GM04504 (cell line): Measurements from ENCODE around the gene SLC34A3.
"Not testable (repeated sequence)": the region's sequence is repeated elsewhere in the genome, so short reads cannot be mapped to it uniquely, and the experiment has no call there.

Experiments
- DNase-seq: peaks from one replicate; pipeline ENCODE4 v3.0.0-alpha.2; 2012; ENCODE audit warnings: low read depth

SLC34A3 gene

DNA sequence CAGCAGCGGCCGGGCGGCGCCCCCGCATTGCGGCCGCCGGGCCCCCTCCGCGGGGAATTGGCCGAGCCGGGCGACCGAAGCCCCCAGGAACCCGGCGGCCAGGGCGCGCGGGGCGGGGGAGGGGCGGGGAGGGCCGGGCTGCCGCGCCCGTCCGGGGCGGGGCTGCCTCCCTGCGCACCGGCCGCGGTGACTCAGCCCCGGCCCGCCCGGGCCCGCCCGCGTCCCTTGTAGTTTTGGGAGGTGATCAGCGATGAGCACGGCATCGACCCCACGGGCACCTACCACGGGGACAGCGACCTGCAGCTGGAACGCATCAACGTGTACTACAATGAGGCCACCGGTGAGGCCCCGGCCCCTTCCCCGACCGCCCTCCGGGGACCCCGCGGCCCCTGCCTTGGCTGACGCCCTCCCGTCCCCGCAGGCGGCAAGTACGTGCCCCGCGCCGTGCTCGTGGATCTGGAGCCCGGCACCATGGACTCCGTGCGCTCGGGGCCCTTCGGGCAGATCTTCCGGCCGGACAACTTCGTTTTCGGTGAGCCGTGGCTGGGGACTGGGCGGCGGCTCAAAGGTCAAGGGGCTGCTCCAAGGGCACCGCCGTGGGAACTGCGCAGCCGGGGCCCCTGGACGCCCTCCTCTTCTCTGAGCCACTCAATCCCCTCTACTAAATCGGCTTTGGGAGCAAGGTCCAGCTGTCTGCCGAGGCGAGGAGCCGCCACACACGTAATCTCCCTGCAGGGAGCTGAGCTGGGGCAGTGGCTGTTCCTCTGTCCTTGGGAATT is 11.0 kb downstream of the SLC34A3 start:
- DNase-seq: no peak

DNA sequence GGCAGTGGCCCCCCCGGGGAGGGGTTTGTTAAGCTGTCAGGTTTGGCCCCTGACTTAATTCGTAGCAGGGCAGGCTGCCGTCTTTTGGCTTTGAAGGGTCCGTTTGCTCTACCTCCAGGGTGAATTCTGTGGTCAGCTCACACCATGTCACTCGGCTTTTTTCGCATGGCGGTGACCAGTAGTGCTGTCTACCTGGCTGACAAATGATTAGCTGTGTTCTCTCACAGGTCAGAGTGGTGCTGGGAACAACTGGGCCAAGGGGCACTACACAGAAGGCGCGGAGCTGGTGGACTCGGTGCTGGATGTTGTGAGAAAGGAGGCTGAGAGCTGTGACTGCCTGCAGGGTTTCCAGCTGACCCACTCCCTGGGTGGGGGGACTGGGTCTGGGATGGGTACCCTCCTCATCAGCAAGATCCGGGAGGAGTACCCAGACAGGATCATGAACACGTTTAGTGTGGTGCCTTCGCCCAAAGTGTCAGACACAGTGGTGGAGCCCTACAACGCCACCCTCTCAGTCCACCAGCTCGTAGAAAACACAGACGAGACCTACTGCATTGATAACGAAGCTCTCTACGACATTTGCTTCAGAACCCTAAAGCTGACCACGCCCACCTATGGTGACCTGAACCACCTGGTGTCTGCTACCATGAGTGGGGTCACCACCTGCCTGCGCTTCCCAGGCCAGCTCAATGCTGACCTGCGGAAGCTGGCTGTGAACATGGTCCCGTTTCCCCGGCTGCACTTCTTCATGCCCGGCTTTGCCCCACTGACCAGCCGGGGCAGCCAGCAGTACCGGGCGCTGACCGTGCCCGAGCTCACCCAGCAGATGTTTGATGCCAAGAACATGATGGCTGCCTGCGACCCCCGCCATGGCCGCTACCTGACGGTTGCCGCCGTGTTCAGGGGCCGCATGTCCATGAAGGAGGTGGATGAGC is 11.8 kb downstream of the SLC34A3 start:
- DNase-seq: no peak

DNA sequence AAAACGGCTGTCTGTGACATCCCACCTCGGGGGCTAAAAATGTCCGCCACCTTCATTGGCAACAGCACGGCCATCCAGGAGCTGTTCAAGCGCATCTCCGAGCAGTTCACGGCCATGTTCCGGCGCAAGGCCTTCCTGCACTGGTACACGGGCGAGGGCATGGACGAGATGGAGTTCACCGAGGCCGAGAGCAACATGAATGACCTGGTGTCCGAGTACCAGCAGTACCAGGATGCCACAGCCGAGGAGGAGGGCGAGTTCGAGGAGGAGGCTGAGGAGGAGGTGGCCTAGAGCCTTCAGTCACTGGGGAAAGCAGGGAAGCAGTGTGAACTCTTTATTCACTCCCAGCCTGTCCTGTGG is 12.5 kb downstream of the SLC34A3 start:
- not testable (repeated sequence) for DNase-seq

DNA sequence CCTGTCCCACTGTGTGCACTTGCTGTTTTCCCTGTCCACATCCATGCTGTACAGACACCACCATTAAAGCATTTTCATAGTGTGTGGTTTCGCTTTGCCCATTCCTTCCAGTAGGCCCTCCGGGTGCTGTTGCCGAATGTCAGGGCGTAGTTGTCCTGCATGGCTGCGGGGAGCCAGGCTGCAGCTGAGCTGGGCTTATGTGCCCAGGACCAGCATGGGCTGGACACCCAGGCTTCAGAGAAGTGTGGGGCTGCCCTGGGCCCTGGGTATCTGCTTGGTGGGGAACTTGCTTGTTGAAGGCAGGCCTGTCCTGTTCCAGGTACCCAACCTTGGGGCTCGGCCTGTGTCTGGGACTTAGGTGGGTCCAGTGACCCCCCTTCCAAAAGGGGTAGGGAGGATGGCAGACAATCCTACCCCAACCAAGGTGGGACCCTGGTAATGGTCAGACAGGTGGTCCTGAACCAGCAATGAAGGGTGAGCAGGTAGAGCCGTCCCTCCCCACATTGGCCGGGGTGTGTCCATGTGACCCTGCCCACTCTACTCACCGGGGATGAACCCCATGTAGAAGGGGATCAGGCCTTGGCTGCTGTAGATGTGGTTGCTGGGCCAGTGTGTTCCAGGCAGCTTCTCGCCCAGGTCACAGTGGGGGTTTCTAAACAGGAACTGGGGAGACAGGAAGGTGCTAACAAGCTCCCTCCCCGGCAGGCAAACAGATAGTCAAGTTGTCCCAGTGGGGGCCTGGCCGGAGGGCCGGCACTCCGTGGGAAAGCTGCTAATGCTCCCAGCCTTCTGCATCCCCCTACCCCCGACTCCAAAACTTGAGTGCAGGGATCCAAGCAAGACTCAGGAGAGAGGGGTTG is 13.2 kb downstream of the SLC34A3 start:
- no peak for DNase-seq

DNA sequence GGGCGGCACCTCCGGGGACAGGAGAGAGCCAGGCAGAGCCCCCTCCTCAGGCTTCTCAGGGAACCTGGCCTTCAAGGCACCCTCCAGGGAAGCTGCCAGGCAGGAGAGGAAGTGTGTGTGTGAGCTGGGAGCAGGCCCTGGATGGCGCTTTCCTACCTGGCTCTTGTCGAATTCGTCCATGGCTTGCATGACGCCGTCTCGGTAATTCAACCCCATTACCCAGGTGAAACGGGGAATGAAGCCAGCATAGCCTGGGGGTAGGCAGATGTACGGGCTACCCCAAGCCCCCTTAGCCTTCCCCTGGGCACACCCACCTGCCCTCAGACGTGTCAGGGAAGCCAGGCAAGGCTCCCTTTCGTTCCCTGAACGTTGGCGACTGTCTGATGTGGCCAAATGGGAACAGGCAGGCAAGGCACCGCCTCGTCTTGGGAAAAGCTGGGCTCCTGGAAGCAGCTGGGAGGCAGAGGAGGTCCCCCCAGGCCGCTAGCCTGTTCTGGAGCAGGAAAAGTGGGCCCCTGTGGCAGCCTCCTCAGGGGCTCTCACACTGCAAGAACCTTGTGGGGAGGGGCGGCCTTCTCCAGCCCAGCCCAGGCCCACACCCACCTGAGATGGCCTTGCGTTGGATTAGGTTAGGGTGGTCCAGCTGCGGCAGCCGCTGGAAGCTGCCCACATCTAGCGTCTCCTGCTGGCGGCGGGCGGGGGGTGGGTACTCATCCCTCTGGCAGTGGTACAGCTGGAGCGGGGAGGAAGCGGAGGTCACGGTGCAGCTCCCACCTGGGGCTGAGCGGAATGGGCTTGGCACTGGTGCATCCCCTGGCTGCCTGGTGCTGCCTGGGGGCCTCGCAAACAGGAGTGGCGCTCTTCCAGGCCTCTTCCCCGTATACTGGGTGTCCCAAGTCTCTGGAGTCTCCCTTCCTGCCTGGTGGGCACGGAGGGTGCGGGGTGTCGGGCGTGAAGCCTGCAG is 14.1 kb downstream of the SLC34A3 start:
- no peak for DNase-seq

DNA sequence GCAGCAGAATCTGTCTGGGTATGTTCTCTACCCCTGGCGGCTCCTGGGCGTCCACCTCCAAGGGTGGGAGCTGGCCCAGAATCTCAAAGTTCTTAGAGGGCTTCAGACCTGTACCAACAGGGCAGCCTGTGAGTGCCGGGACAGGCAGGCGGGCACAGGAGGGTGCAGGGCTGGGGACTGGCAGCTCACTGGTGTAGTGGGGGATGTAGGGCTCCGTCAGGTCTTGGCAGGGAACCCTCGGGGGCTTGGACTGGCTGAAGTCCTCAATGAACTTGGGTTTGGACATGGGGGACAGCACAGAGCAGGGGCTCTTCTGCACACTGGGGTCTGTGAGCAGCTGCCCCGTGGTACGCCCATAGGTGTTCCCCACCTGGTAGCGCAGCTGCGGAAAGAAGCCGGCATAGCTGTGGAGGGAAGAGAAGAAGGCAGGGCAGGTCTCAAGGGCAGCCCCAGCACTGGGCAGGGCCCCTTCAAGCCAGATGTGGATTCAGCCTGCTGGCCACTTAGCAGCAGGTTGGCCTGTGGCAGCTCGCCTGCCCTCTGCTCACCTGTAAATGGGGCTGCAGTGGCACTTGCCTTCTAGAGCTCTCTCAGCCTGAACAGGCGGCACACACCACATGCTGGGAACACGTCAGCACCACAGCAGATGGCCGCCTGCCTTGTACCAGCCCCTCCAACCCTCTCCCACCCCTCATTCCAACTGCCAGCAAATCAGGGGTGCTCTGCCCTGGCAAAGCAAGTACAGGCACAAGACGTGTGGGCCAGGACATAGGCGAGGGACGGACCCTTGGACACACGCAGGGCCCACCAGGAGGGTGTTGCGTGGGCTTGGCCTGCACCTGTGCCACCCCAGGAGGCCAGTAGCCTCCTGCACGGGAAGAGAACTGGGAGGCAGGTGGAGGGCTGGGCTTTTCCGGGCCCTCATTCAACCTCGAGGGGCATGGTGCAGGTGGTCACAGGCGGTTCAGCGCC is 15.0 kb downstream of the SLC34A3 start:
- DNase-seq: no peak

DNA sequence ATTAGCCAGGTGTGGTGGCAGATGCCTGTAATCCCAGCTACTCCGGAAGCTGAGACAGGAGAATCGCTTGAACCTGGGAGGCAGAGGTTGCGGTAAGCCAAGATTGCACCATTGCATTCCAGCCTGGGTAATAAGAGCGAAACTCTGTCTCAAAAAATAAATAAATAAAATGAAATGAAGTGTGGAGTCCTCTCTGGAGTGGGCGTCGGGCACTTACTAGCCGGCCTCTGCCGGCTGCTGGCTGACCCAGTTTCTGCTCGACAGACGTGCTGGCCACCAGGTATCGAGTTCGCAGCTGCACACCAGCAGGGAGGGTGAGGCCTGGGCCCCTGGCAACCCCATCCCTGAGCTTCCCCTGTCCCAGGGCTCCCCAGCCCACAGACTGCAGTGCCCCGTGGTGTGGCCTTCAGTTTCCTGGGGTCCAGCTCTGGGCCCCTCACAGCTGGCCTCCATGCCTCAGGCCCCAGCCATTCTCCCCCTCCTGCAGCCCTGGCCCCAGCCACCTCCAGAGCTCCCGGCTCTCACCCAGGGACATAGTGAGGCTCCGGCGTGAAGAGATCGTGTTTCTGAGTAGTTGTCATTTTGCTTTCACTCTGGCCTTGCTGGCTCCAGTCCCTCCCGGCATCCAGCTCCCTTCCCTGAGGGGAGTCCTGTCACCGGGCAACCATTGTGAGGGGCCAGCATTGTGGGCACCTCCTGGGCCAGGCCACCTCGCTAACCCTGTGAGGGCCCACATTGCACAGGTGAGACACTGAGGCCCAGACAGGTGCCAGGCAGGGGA is 16.6 kb downstream of the SLC34A3 start:
- no peak for DNase-seq

DNA sequence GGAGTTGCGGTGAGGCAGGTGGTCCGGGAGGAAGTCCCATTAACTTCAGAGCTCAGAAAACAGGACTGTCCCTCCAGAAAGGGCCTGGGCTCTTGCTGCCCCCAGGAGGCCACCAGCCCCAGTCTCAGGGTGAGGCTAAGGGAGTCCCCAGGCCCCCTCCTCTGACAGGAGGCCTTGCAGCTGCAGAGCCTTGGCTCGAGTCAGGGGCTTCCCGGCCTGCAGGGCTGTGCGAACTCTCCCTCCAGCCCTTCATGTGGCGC is 17.1 kb downstream of the SLC34A3 start:
- DNase-seq: no peak

DNA sequence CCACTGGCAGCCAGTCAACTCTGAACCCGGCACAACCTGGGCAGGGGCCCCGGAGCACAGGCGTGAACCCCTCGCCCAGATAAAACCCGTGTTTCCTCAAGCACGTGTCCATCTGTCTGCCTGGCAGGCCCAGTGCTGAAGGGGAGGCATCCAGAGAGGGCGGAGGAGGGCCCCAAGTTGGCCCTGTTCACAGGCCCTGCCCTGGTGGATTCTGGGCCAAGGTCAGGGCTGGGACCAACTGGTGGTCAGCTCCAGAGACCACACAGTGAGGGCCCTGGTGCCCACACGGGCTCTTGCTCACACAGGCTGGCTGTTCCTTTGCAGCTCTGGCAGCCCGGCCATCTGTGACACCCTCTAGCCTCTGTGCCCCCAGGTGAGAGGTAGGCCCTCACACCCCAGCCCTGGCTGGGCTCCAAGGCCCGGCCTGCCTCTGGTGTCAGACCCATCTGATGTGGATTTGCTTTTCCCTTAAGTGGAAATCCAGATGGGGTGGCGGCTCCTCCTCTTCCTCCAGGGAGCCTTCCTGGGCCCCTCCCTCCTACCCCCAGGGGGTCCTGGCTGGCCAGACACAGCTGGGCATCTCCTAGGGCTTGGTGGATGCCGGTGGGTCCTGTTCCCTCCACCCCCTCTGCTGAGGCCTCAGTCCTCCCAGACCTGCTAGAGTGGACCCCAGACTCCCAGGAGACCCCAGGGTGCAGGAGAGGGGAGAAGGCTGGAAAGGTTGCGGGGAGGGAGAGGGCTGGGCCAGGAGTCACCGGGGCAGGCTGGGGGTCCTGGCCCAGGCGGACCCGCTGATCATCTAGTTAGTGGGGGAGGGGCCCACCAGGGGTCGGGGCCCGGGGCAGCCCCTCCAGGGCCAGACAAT is 19.9 kb downstream of the SLC34A3 start:
- DNase-seq: no peak

DNA sequence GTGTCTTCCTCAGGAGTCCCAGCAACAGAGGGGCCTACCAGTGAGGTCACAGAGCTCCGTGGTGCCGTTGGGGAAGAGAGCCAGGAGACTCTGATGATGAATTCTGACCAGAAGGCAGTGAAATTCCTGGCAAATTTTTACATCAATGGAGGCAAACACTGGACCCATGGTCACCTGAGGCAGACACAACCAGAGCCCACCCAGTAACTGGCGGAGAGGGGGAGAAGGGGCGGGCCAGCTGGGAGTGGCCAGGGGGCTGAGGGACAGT is 20.4 kb downstream of the SLC34A3 start, which contains the start of gene STPG3:
TSS of gene STPG3 (plus strand) at position 93 of the 268 bp plus-strand sequence. CDS start at position 94, 1 bp downstream.
- no peak for DNase-seq

DNA sequence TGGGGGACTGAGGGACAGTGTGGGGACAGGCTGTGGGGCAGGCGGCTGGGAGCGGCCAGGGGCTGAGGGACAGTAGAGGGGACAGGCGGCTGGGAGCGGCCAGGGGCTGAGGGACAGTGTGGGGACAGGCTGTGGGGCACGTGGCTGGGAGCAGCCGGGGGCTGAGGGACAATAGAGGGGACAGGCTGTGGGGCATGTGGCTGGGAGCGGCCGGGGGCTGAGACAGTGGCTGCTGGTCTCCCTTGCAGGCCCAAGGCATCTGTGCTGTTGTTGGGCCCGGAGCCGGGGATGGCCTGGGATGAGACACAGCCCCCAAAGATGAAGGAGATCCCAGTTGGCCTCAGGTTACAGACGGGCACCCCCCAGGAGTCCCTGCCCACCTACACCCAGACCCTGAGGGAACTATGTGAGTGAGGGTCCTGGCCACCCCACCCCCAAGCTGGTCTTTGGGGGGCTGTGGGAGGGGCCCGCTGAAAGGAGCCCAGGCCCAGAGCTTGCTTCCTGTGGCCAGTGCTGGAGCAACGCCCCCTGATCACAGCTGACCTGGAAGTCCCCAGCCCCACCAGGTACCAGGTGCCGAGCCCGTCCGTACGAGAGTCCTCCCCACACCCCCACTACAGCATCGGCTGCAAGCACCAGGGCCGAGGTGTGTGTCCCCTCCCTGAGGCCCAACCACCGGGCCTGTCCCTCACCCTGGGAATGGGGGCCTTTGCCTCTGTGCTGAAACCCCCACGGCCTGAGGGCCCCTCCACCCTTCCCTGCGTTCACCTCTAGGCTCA is 21.0 kb downstream of the SLC34A3 start:
- no peak for DNase-seq

DNA sequence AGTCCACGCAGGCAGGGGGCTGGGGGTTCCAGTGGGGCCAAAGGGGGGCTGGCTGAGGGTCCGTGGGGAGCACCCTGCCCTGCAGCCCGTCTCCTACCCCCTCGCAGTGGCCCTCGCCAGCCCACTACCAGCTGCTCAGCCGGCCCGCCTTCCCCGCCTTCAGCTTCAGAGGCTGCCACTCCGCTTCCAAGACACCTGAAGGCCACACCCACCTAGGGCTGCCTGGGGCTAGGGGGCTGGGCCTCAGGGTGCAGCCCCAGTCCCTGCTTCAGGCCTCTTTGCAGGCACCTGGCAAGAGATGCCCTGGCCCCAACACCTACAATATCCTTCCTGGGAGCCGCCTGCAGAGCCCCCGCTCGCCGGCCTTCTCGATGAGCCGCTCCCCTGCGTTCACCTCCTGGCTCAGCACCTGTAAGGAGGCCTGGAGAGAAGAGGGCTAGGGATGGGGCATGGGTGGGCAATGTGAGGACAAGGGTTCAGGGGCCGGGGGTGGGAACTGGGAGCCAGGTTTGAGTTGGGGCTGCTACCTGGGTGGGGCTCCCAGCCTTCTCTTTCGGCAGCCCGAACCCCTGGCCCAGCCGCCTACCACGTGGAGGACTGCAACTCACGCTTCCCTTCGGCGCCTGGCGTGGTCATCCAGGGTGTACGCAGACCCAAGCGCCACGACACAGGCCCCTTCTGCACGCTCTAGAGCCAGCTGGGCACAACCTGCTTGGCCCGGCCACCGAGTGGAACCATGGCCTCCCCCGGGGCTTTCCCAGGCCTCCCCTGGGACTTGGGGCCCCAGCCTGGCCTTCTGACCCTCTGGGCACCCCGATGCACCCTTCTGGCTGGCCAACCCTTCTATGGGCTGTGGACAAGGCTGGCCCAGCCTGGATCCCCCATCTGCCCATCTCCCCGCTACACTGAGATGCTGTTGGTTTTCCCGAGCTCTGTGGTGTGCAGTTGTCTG is 22.1 kb downstream of the SLC34A3 start:
- DNase-seq: no peak

DNA sequence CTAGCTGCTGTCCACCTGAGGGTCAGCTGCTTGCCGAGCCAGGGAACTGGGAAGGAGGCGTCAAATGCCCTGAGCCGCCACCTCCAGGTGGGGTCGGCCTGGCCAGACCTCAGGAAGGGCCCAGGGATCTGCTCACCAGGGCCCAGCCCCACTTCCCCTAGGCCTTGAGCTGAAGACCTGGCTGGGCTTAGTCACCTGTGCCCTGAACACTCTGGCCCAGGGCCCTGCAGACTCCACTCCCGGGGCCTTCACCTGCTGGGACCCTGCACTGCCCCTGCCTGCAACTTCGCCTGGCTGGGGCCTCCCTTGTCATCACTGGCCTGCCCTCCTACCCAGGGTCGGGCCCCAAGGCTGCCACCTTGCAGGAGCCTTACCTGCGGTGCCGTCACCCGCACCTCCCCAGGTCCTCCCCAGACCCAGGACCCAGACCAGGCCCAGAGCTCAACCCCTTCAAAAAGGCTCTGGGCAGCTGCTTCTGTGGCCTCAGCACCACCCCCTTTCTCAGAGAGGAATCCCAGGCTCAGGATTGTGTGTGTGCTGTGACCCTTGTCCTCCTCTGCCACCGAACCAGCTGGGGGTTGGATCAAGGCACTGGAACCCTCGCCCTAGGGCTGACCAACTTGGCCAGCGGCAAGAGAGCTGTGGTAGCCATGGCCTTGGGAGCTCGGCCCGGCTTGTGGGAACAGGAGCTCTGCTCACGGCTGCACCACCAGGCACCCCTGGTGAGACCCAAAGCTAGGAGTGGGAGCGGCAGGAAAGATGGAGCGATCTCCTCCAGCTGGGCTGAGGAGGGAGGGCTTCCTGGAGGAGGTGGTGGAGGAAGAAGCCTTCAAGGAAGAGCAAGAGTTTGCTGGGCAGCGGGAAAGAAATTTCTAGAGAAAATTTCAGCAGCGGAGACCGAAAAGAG is 23.3 kb downstream of the SLC34A3 start:
- no peak for DNase-seq

DNA sequence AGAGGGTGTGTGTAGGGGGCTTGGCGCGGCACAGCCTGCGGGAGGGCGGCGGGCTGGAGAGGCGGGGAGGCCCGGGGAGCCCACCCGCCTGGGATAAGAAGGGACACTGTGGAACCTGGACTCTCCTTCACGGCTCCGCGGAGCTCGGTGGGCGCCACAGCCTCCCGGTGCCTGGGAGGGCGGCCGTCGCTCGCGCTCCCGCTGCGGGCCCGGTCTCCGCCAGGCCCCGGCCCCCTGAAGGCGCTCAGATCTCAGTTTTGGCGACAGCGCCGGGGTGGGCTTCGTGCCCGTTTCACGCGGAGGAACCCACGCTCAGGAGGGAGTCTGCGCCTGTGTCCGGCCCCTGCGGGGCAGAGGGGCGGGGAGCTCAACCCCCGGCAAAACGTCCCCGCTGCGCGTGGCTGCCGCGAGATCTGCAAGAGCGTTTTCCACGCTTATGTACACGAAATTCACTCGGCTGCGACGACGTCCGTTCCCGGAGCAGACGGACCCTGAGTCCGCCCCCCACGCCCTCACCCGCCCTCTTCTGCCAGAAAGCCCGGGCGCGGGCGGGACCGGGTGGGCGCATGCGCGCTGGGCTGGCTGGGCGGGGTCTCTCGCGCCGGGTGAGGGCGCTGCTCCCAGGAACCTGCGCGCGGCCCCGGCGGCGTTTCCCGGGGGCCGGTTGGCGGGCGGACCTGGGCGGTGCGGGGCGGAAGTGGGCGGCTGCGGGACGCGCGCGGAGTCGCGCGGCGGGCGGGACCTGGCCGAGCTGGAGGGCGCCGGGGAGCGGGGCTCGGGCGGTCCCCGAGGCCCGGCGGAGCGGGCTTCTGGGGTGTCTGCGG is 24.1 kb downstream of the SLC34A3 start, which contains the start of gene NELFB:
TSS of gene NELFB (plus strand) at position 704 of the 824 bp plus-strand sequence.
- DNase-seq: peak; percentile 76
